ENCODE data around the gene RASGEF1B. TPM values are rescaled to one million over a fixed set of nuclear protein-coding genes. Genes with fewer than 3 reads are reported as not detected.

RASGEF1B gene
- total RNA-seq, 1 donor = not detected

DNA sequence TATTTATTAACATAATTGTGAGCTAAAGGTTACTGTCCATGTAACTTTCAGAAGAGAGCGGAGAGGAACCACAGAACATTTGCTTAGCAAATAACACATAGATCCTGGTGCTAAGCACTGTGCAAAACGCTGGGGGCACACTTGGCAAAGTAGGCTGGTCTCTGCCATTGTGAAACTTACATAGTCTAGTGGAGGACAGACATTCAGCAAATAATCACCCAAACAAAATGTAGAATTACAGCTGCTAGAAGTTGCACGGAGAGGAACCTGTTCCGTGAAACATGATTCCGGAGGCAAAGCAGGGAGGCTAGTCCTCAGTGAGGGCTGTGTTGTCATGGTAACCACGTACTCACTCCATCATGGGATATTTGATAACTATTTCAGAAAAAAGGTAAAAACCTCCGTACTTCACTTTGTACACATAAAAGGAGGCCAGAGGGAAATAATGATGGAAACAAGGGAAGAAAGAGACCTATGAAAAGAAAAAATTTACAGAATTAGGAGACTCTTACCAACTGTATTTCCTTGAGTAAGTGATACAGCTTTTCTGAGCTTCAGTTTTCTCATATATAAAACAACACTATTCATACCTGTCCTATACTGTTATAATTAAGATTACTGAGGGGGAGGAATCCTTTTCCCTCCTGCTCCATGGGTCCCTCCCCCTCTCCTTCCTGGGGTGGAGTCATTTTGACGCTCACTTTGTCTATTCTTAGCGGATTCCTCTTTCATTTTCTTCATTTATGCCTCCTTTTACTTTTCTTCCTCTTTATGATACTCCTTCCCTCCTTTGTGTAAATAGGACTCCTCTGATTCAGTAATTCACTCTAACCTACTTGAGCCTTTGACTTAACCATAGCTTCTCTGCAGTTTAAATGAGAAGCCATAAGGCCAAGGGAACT lies 825 bp upstream of the RASGEF1B start:
- peak; percentile 27 for DNase-seq (ENCODE audit: low read depth)
- peak overlapping the region; percentile 65 for H3K4me3 ChIP-seq (ENCODE audit: low read depth, low read length)
- TF ChIP-seq, protein P1, sequence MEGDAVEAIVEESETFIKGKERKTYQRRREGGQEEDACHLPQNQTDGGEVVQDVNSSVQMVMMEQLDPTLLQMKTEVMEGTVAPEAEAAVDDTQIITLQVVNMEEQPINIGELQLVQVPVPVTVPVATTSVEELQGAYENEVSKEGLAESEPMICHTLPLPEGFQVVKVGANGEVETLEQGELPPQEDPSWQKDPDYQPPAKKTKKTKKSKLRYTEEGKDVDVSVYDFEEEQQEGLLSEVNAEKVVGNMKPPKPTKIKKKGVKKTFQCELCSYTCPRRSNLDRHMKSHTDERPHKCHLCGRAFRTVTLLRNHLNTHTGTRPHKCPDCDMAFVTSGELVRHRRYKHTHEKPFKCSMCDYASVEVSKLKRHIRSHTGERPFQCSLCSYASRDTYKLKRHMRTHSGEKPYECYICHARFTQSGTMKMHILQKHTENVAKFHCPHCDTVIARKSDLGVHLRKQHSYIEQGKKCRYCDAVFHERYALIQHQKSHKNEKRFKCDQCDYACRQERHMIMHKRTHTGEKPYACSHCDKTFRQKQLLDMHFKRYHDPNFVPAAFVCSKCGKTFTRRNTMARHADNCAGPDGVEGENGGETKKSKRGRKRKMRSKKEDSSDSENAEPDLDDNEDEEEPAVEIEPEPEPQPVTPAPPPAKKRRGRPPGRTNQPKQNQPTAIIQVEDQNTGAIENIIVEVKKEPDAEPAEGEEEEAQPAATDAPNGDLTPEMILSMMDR (IDR thresholded peaks at IDR 0.05; ENCODE audit: insufficient read depth, low read depth, low read length) = peak; percentile 3

DNA sequence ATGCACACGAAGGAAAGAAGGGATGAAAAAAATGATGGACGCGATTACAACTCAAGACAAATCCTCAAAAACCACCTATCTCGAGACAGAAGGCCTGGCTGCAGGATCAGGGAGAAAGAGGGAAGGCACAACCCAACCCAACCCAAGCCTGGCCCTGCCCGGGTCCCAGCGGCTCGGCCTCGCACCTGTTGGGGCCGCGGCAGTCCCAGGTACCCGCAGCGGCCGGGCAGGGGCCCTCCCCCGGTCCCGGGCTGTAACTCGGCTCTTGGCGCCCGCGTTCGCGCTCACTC lies 464 bp downstream of the RASGEF1B start:
- TF ChIP-seq, protein P1 (IDR thresholded peaks at IDR 0.05; ENCODE audit: insufficient read depth, low read depth, low read length) = no peak
- no peak for DNase-seq (ENCODE audit: low read depth)
- H3K4me3 ChIP-seq (ENCODE audit: low read depth, low read length) = peak overlapping the region; percentile 65

DNA sequence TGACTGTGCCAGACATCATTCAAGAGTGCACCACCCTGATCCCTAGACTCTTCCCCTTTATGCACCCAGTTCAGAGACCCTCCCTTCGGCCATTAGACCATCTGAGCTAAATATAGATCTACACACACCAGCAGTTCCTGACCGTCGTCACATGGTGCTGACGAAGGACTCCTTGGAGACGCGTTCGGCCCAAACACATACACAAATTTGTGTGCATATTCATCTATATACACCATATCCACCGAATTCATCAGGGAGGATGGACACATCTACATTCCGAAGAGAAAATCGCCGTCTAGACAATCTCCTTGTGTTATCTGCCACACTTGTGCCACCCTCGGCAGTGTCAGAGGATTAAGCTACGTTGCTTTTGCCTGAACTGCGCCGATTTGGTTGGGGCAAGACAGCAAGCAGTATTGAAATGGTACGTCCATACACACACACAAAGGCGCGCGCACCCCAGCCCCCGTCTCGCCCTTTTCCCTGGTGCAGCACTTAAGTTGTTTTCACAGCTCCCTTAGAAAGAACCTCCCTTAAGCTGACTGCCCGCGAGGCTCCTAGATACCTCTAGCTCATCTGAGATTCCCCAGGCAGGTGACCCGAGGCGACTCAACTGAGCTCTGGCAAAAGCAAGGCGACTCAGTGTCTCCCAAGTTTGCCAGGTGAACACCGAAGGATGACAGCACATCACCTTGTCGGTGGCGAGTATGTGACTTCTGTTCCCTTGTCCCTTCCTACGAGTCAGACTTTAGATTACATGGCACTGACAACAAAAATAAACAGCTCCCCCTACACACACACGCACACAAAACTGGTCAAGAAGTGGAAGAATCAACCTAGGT lies 1.0 kb downstream of the RASGEF1B start:
- no peak for DNase-seq (ENCODE audit: low read depth)
- peak overlapping the region; percentile 65 for H3K4me3 ChIP-seq (ENCODE audit: low read depth, low read length)
- TF ChIP-seq, protein P1 (IDR thresholded peaks at IDR 0.05; ENCODE audit: insufficient read depth, low read depth, low read length) = no peak

DNA sequence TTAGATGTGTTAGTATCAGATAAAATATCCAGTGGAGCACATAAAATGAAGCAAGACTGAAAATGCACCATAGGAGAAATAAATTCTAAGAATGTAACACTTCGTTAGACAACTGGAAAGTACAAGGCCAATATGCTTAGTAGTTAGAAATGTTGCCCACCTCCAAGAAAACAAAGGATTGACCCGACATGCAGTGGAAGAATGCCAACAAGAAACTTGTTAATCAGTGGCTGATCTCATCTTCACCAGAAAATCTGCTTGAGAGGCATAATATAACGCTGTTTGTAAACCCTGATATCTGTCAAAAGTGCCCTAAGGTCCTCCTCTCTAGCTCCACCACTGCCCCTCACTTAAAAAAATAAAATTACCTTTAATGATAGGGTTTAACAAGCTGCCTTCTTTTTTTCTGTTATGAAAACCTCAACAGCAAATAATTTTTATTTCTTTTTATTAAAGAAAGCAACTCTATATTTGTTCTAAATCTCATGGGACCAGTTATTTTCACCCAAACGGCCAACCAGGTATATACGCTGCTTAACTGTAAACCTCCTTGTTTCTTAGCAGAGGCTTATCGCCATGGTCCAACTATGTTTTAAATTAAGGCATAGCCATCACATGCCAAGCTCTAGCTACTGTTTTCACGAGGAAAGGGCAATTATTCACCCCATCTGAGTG lies 1.8 kb downstream of the RASGEF1B start:
- no peak for DNase-seq (ENCODE audit: low read depth)
- TF ChIP-seq, protein P1 (IDR thresholded peaks at IDR 0.05; ENCODE audit: insufficient read depth, low read depth, low read length) = no peak
- H3K4me3 ChIP-seq (ENCODE audit: low read depth, low read length) = no peak overlapping the region

DNA sequence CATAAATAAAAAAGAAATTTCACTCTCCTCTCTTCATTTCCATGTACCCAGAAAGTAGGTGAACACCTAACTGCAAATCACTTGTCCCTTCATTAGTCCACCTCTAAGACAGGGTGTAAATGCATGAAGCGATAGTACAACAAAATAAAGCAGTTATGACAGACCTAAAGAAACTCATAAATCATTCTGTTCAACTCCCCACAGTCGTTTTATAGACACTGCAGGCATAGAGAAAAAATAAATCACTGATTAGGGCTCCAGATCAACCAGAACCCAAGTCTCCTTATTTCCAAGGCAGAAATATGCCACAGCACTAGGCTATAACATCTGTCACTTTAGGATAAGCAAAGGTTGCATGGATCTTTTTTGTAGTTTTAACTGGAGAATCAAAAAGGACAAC lies 3.0 kb downstream of the RASGEF1B start:
- TF ChIP-seq, protein P1 (IDR thresholded peaks at IDR 0.05; ENCODE audit: insufficient read depth, low read depth, low read length) = no peak
- no peak for DNase-seq (ENCODE audit: low read depth)

DNA sequence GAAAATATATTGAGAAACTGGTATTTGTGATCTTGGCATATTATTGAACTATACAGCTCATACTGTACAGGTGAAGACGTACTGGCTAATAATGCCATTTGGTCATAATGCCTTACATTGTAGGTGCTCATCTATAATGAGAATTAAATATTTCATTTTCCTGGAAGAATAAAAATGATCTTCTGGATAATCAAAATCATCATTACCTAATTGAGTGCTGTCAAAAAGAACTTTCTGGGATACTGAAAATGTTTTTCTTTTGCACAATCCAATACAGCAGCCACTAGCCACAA lies 4.1 kb downstream of the RASGEF1B start:
- no peak for DNase-seq (ENCODE audit: low read depth)
- TF ChIP-seq, protein P1 (IDR thresholded peaks at IDR 0.05; ENCODE audit: insufficient read depth, low read depth, low read length) = no peak
- H3K4me3 ChIP-seq (ENCODE audit: low read depth, low read length) = no peak overlapping the region

More for the DNA sequence above, 3.0 kb downstream of the RASGEF1B start:
- no peak overlapping the region for H3K4me3 ChIP-seq (ENCODE audit: low read depth, low read length)
